NCI-H1436 (cell line): ENCODE data around the gene PEA15.

Experiments
- DNase-seq: peaks from one replicate; lab custom pipeline; 2025; lab: John Stamatoyannopoulos, UW

PEA15 gene

GRCh38 chr1:160179336-160179735, 25.8 kb upstream of the PEA15 start:
- DNase-seq: no peak

- DNase-seq: no peak
These were observed 18.9 kb upstream of the PEA15 start for GRCh38 chr1:160186246-160186645.

GRCh38 chr1:160186729-160187128, 18.5 kb upstream of the PEA15 start:
- no peak for DNase-seq

- DNase-seq: no peak
These were observed 17.8 kb upstream of the PEA15 start for GRCh38 chr1:160187407-160187806.

GRCh38 chr1:160188341-160188740, 16.8 kb upstream of the PEA15 start:
- no peak for DNase-seq

- no peak for DNase-seq
These were observed 15.2 kb upstream of the PEA15 start, which contains the start of gene CASQ1 for GRCh38 chr1:160189649-160190625. CASQ1 (plus strand) TSS chr1:160190575; CDS start chr1:160190752, 177 bp downstream.

GRCh38 chr1:160191756-160192155, 13.4 kb upstream of the PEA15 start:
- no peak for DNase-seq

- DNase-seq: no peak
These were observed 12.9 kb upstream of the PEA15 start for GRCh38 chr1:160192234-160192633.

GRCh38 chr1:160193091-160193819, 11.9 kb upstream of the PEA15 start:
- DNase-seq: peak; percentile 68

GRCh38 chr1:160193832-160194736, 11.1 kb upstream of the PEA15 start:
- DNase-seq: no peak

GRCh38 chr1:160194737-160195059, 10.5 kb upstream of the PEA15 start:
- DNase-seq: no peak

- DNase-seq: no peak
These were observed 9.0 kb upstream of the PEA15 start for GRCh38 chr1:160196143-160196542.

- no peak for DNase-seq
These were observed 8.0 kb upstream of the PEA15 start for GRCh38 chr1:160197231-160197630.

GRCh38 chr1:160200786-160201185, 4.4 kb upstream of the PEA15 start:
- no peak for DNase-seq

GRCh38 chr1:160204526-160205241, 500 bp upstream of the PEA15 start:
- DNase-seq: no peak

- no peak for DNase-seq
These were observed 829 bp downstream of the PEA15 start for GRCh38 chr1:160206036-160206389.

- no peak for DNase-seq
These were observed 1.4 kb downstream of the PEA15 start for GRCh38 chr1:160206421-160207117.

GRCh38 chr1:160207118-160207650, 2.0 kb downstream of the PEA15 start:
- DNase-seq: no peak

GRCh38 chr1:160207771-160208556, 2.8 kb downstream of the PEA15 start:
- no peak for DNase-seq
